ENCODE results near the gene SPRYD4.
"Not testable (repeated sequence)": the region's sequence is repeated elsewhere in the genome, so short reads cannot be mapped to it uniquely, and the experiment has no call there.

The SPRYD4 gene

DNA sequence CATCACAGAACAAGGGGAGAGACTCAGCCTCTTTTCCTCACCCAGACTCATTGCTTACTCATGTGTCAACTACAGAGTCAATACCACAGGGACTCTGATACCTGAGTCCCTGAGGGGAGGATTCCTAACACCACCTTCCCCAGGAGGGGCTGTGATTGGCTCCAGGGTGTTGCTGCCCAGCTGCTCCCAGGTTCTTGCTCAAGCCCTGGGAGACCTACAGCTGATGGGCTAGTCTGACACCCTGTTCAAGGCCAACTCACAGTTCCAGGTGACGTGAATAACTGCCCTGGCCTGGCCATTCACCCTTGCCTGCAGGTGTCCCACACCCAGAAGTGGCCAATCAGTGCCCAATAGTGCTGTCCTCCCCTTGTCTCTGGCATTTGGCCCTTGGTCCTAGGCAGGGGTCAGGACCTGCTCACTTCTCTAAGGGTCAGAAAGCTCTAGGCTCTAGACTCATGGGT lies 8.6 kb downstream of the SPRYD4 start:
- no peak for DNase-seq (ENCODE audit: low spot score)

DNA sequence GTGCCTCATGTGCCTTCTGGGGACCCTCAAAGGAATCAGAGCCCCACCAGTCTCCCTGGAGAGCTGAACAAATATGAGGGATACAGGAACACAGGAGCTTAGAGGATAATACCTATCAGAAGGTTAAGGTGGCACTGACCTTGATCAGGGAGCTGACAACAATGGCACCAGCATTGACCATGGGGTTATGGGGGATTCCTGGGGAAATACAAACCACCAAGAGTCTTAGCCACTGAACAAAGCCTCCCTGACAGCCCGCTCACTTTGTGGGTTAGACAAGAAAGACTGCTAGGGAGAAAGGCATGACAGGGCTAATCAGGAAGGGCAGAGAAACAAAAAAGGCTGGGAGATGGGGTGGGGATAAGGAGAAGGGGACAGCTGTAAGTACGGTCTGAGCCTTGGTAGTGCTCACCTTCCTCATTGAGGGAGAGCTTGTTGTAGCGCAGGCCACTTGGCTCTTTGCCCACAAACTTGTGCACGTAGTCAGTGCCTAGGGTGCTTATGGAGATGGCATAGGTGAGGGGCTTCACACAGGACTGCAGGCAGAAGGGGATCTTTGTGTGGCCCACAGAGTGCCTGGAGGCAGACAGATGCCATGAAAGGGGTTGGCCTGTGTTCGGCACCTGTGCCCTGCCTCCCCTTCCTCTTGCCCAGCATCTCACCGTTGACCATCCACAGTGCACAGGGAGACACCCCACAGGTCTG lies 9.3 kb downstream of the SPRYD4 start:
- no peak for DNase-seq (ENCODE audit: low spot score)

DNA sequence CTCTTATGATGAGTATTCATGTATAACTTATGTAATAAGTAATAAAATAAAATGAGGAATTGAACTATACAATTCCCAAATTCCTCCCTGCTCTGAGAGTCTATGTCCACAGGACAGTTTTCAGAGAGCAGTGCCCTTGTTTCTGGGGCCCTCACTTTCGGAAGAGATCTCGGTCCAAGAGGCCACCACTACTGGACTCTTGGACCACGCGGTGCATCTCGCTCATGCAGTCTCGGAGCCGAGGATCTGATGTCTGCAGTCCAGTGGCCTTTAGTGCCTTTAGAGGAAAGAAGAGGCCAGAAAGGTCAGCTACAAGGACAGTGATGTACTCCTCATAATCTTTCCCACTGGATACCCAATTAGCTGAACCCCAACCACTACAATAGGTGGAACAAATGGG lies 11.2 kb downstream of the SPRYD4 start:
- no peak for DNase-seq (ENCODE audit: low spot score)

DNA sequence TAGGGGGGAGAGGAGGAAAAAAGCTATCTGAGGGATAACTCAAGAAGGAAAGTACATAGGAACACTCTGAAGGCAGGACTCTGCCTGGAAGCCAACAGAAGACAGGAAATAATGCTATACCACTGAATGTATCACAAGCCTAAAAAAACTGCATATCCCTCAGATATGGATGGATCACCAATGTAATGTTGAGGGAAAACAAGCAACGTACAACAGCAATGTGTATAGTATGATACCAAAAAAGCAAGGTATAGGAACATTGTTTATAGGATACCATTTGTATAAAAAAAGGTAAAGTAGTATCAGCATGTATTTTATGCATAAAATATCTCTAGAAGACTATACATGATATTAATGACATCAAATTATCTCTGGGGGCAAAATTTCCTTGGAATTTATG lies 16.2 kb downstream of the SPRYD4 start:
- no peak for DNase-seq (ENCODE audit: low spot score)

DNA sequence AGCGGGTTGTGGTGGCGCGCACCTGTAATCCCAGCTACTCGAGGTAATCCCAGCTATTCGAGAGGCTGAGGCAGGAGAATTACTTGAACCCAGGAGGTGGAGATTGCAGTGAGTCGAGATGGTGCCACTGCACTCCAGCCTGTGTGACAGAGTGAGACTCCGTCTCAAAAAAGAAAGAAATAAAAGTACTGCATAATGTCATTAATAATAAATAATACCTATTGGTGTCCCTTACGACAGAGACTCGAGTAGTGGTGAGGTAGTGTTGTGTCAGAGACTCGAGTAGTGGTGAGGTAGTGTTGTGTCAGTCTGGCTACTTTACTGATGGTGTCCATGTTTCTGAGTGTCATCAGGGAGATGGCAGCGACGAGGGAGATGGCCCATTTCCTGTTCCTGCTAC lies 18.3 kb downstream of the SPRYD4 start:
- no peak for DNase-seq (ENCODE audit: low spot score)

DNA sequence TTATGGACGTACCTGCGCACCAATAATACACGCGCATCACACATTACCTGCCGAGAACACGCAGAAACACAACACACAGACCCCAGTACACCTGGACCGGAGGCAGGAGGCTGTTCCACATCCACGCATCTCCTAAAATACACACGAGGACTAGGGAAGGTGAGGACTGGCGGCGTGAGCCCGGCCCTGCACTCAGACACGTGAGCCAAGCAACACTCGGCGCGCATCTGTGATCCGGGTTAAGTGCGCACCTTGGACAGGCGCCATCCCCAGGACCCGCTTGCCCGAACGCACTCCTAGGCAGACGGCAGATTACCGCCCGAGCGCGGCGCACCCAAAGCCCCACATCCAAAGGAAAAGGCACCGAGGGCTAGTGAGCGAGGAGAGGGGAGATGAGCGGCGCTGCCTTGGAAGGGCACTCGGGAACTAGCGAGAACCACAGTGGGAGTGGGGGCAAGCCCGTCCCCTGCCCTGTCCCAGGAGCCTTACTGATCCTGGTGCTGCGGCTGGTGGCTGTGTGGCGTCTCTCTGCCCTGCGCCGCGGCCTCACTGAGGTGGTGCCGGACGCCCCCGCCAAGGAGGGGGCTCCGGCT lies 19.2 kb downstream of the SPRYD4 start:
- DNase-seq (ENCODE audit: low spot score): no peak

DNA sequence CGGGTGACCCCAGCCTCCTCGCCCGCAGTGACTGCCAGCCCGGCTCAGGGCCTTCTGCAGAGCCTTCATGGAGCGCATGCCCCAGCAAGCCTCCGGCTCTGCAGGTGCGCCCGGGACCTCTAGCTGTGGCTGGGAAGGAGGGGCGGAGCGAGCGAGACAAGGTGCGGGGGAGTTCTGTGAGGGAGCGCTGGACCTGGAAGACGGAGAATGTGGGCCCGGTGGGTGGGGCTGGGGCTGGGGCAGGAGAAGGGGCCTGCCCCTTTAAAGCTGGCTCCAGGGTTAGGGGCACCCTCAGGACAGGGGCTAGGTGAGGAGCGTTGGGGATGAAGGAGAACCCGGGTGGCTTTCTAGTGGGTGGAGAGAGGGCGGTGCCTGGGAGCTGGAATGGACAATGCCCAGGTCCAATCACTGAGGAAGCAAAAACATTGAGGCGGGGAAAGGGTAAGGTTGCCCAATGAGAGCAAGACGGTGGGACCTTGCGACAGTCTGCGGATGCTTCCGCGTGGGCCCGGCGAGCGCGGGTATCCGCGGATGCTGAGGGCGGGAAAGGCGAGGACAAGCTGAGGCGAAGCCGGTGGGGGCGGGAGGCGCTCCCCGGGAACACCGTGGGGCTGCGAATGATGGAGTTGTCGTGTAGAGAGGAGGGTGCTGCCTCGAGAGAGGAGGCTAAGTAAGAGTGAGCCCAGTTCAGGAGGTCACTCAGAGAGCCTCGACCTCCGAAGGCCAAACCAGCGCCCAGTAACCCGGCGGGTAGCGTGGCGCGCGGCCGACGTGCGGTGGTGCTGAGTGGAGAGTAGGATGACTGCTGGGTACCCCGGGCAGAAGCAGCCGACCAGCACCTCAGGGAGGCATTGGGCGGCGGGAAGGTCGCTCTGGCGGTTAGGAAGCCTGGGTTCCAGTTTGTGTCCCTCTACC lies 19.9 kb downstream of the SPRYD4 start, which contains the start of gene GLS2:
TSS of gene GLS2 (minus strand) at position 121 of the 915 bp plus-strand sequence. CDS start at position 78, 43 bp downstream.
- DNase-seq (ENCODE audit: low spot score): peak; percentile 82

DNA sequence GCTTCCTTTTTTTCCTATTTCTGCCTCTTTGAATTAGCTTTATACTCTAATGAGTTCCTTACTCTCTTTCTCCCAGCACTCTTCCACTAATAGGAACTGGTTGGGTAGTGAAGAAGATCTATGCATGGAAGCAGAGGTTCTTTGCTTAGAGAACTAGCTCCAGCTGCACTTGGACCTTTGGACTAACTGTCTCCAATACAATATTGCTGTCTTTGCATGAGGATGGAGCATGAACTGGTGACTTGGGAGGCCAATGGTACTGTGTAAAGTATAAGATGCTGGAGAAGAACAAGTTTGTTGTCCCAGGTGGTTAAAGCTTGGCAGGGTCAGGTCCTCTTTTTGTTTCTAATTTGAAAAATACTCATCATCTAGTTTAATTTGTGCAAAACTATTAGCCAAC lies 22.0 kb downstream of the SPRYD4 start:
- no peak for DNase-seq (ENCODE audit: low spot score)

DNA sequence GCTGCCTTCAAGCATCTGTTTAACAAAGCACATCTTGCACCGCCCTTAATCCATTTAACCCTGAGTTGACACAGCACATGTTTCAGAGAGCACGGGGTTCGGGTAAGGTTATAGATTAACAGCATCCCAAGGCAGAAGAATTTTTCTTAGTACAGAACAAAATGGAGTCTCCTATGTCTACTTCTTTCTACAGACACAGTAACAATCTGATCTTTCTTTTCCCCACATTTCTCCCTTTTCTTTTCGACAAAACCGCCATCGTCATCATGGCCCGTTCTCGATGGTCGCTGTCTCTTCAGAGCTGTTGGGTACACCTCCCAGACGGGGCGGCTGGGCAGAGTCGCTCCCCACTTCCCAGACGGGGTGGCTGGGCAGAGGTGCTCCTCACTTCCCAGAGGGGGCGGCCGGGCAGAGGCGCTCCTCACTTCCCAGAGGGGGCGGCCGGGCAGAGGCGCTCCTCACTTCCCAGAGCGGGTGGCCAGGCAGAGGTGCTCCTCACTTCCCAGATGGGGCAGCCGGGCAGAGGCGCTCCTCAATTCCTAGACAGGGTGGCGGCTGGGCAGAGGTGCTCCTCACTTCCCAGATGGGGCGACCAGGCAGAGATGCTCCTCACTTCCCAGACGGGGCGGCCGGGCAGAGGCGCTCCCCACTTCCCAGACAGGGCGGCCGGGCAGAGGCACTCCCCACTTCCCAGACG lies 25.2 kb downstream of the SPRYD4 start:
- DNase-seq (ENCODE audit: low spot score): not testable (repeated sequence)

DNA sequence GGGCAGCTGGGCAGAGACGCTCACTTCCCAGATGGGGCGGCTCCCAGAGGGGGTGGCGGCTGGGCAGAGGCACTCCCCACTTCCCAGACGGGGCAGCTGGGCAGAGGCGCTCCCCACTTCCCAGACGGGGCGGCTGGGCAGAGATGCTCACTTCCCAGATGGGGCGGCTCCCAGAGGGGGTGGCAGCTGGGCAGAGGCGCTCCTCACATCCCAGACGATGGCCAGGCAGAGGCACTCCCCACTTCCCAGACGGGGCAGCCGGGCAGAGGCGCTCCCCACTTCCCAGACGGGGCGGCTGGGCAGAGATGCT lies 25.7 kb downstream of the SPRYD4 start:
- DNase-seq (ENCODE audit: low spot score): not testable (repeated sequence)

DNA sequence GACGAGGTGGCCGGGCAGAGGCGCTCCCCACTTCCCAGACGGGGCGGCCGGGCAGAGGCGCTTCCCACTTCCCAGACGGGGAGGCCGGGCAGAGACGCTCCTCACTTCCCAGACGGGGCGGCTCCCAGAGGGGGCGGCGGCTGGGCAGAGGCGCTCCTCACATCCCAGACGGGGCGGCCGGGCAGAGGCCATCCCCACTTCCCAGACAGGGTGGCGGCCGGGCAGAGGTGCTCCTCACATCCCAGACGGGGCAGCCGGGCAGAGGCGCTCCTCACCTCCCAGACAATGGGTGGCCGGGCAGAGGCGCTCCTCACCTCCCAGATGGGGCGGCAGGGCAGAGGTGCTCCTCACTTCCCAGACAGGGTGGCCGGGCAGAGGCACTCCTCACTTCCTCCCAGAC lies 26.1 kb downstream of the SPRYD4 start:
- not testable (repeated sequence) for DNase-seq (ENCODE audit: low spot score)

DNA sequence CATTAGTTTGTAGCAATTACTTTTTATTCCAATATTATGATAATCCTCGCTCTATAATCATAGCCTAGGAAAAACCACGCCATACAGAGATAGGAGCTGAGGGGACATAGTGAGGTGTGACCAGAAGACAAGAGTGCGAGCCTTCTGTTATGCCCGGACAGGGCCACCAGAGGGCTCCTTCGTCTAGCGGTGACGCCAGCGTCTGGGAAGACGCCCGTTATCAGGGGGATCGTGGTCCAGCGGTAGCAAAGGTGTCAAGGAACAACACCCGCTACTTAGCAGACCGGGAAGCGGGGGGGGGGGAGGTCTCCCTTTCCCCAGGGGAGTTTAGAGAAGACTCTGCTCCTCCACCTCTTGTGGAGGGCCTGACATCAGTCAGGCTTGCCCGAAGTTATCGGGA lies 28.3 kb downstream of the SPRYD4 start:
- peak; percentile 54 for DNase-seq (ENCODE audit: low spot score)

DNA sequence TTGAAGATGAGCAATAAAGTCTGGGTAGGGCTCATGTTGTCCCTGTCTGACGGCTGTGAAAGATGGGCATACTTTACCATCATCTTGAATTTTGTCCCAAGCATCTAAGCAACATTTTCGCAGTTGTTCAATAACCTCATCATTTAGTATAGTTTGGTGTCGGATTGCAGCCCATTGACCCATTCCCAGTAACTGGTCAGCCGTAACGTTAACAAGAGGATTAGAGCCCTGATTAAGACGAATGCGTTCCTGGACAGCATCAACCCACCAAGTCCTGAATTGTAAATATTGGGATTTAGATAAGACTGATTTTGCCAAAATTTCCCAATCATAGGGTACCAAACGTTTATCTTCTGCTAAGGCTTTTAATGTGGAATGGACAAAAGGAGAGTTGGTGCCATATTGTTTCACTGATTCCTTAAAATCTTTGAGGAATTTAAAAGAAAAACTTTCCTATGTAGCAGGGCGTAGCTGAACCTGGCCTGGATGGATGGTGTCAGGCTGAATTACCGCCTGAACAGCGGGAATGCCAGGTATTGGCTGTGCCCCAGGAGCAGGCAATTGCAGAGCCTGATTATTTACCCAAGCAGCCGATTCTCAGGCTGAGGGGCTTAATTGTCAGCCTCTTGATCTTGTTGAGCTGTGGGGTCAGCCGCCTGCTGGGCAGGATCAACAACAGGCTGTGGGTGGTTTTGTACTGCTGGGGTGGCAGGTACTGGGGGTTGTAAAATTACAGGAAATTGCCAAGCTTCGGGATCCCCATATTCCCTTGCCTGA lies 29.9 kb downstream of the SPRYD4 start:
- DNase-seq (ENCODE audit: low spot score): not testable (repeated sequence)

DNA sequence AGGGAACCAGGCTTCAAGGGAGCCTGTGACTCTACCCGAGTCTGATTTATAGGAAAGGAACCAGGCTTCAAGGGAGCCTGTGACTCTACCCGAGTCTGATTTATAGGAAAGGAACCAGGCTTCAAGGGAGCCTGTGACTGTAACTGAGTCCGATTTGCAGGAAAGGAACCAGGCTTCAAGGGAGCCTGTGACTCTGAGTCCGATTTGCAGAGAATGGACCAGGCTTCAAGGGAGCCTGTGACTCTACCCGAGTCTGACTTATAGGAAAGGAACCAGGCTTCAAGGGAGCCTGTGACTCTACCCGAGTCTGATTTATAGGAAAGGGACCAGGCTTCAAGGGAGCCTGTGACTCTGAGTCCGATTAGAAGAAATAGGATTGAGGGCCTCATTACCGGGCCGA lies 31.1 kb downstream of the SPRYD4 start:
- not testable (repeated sequence) for DNase-seq (ENCODE audit: low spot score)

DNA sequence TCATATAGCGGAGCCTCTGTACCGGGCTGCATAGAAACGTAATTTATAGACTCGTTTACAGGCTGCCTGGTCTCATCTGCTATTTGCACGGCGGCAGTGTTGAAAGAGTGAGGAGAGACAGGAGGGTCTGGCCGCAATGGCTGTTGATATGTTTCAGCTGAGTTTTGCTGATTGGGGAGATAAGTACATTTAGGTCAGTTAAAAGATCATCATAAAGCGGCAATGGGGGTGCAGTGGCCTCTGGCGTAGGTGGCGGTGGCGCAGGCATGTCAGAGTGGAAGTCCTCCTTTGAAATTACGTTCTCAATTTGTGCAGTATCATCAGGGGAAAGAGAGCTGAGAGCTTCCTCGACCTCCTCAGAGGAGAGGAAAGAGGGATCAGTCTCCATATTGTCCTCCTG lies 31.5 kb downstream of the SPRYD4 start:
- DNase-seq (ENCODE audit: low spot score): not testable (repeated sequence)

DNA sequence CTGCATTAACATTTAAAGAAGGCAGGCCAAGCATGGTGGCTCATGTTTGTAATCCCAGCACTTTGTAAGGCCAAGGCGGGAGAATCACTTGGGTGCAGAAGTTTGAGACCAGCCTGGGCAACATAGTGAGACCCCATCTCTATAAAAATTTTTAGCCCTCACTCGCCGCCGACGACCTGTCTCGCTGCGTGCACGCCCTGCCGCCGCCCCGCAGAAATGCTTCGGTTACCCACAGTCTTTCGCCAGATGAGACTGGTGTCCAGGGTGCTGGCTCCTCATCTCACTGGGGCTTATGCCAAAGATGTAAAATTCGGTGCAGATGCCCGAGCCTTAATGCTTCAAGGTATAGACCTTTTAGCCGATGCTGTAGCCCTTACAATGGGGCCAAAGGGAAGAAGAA lies 42.4 kb downstream of the SPRYD4 start:
- no peak for DNase-seq (ENCODE audit: low spot score)

DNA sequence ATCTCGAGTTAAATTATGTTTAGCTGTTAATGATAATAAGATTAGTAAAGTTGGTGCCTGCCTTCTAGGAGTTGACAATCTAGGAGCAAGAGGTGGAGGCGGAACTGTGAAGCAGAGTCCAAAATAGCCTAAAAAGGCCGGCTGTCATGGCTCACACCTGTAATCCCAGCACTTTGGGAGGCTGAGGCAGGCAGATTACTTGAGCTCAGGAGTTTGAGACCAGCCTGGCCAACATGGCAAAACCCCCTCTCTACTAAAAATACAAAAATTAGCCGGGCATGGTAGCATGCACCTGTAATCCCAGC lies 45.6 kb downstream of the SPRYD4 start:
- DNase-seq (ENCODE audit: low spot score): not testable (repeated sequence)

DNA sequence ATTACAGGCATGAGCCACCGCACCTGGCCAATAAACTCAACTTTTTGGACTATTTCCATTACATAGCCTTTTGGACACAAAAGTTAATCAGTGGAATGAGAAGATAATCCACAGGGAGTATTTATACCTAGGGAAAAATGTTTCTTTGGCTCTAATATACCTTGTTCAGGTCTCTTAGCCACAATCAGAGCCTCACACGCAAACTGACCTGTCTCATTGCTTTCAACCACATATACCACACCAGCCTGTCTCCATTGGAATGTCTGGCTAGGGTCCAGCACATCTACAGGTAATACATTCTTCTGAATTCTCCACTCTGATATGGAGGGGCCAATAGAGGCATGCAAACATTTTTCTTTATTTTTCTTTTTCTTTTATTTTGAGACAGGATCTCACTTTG lies 49.5 kb downstream of the SPRYD4 start:
- DNase-seq (ENCODE audit: low spot score): no peak

DNA sequence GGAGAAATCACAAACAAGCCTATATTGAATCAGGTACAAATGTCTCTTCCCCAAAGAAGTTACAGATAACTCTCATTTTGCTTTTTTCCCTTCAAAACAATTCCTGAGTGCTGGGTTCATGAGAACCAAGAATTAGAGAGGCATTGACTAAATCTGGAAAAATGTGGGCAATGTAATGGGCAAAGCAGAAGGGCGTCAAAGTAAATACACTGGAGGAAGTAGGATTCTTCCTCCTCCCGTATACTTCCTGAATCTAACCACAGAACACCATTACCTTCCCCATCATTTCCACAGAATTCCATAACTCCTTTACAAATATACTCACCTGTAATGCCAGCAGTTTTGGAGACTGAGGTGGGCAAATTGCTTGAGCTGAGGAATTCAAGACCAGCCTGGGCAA lies 50.2 kb downstream of the SPRYD4 start:
- DNase-seq (ENCODE audit: low spot score): no peak

DNA sequence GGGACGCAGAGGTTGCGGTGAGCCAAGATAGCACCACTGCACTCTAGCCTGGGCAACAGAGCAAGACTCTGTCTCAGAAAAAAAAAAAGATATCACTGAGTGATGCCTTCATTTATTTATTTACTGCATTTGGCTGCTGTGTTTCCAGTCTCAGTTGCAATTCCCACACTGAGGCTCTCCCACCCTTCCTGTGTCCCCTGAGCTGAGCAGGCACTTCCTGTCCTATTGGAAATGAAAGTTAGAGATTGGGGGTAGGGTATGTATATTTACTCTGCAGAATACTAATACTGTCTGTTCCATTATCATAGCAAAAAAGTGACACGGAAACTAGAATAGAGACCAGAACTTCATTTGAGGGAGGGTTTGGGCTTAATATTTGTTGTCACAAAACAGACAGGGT lies 51.7 kb downstream of the SPRYD4 start:
- no peak for DNase-seq (ENCODE audit: low spot score)

DNA sequence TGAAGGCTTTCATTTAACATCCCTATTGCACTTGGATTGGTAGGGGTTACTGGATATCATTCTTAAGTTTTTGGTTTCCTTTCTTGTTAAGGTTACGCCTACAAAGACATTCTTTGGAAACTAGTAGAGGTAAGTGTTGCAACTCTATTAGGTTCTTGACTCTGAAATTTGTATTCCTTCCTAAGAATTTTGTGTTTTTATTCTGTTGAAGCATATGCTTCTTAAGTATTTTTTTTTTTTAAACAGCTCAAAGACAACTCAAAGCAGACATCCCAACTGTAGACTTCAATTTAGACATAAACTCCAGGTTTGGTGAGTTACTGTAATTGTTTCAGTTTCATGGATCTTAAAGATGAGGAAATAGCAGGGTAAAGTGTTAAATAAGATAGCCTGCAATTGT lies 52.1 kb downstream of the SPRYD4 start:
- DNase-seq (ENCODE audit: low spot score): no peak

DNA sequence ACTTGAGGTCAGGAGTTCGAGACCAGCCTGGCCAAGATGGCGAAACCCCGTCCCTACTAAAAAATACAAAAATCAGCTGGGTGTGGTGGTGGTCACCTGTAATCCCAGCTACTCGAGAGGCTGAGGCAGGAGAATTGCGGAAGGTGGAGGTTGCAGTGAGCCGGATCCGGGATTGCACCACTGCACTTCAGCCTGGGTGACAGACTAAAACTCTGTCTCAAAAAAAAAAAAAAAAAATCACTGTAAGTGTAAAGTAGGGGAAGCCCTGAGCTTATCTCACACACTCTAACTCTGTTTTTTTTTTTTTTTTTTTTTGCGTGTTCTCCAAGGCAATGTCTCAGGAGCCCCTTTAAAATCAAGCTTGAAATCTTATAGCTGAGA lies 52.8 kb downstream of the SPRYD4 start:
- DNase-seq (ENCODE audit: low spot score): no peak
